ENCODE data around the gene POLG. TPM values are rescaled to one million over a fixed set of nuclear protein-coding genes. Genes with fewer than 3 reads are reported as not detected.

The POLG gene
- total and polyA plus RNA-seq, 2 of the 13 experiments (the other 11 are each of a cell fraction or from before 2014, with no cell fraction given) = 26.6 to 35.5 TPM

DNA sequence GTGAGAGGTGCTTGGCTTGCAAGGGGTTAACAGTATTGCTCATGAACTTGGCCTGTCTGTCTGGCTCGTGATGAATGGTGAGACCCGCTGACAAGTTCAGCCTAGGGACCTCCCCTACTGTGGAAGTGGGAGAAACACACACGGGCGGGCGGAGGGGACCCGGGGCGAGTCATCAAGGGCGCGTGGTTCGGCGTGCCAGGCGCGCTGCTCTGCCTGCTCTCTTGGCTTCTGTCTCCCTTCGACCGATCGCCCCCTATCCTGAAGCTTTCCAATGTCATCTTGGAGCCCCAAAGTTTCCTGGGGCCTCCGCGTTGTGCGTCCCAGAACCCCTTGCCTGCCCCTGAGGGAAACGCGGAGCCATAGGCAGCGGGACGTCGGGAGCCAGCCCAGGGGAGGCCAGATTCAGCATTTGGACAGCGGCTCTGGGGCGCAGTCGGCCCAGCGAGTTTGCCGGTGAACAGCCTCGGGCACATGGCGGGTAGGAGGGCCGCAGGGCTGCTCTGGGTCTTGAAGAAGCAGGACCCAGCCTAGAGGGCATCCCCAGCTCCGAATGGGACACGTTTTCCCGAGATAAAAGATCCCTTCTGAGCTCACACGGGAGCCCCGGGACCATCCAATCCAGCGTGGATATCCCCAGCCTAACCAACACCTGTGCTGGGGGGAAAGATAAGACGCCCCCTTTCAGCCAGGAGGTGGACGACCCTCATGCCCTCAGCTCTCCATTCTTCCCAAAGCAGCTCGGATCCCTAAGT is 27.0 kb upstream of the POLG start (continued):
- TF ChIP-seq CHCHD3 (CRISPR knock-in tag; IDR thresholded peaks at IDR 0.05) (no peak), ATRX (CRISPR knock-in tag; IDR thresholded peaks at IDR 0.05; ENCODE audit: borderline replicate concordance) (no peak), ZSCAN29 (CRISPR knock-in tag; conservative IDR thresholded peaks at IDR 0.05) (no peak), POLR2AphosphoS2 (IDR thresholded peaks at IDR 0.05; ENCODE audit: low read depth, low read length) (no peak), NFKB2 (CRISPR knock-in tag; IDR thresholded peaks at IDR 0.05; ENCODE audit: borderline replicate concordance) (peak; percentile 91), ZNF441 (CRISPR knock-in tag; IDR thresholded peaks at IDR 0.05; ENCODE audit: borderline replicate concordance) (peak; percentile 79; the same call in 1 of the 2 replicates), ZNF678 (CRISPR knock-in tag; IDR thresholded peaks at IDR 0.05) (no peak), SETDB1 (CRISPR knock-in tag; IDR thresholded peaks at IDR 0.05; ENCODE audit: borderline replicate concordance) (no peak), ZSCAN25 (CRISPR knock-in tag; IDR thresholded peaks at IDR 0.05) (no peak), ZNF615 (CRISPR knock-in tag; IDR thresholded peaks at IDR 0.05; ENCODE audit: borderline replicate concordance) (no peak), ZNF263 (CRISPR knock-in tag; IDR thresholded peaks at IDR 0.05) (peak; percentile 59)
- TF ChIP-seq, protein P1, sequence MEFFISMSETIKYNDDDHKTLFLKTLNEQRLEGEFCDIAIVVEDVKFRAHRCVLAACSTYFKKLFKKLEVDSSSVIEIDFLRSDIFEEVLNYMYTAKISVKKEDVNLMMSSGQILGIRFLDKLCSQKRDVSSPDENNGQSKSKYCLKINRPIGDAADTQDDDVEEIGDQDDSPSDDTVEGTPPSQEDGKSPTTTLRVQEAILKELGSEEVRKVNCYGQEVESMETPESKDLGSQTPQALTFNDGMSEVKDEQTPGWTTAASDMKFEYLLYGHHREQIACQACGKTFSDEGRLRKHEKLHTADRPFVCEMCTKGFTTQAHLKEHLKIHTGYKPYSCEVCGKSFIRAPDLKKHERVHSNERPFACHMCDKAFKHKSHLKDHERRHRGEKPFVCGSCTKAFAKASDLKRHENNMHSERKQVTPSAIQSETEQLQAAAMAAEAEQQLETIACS (CRISPR knock-in tag; IDR thresholded peaks at IDR 0.05) = no peak
- TF ChIP-seq, protein P2, sequence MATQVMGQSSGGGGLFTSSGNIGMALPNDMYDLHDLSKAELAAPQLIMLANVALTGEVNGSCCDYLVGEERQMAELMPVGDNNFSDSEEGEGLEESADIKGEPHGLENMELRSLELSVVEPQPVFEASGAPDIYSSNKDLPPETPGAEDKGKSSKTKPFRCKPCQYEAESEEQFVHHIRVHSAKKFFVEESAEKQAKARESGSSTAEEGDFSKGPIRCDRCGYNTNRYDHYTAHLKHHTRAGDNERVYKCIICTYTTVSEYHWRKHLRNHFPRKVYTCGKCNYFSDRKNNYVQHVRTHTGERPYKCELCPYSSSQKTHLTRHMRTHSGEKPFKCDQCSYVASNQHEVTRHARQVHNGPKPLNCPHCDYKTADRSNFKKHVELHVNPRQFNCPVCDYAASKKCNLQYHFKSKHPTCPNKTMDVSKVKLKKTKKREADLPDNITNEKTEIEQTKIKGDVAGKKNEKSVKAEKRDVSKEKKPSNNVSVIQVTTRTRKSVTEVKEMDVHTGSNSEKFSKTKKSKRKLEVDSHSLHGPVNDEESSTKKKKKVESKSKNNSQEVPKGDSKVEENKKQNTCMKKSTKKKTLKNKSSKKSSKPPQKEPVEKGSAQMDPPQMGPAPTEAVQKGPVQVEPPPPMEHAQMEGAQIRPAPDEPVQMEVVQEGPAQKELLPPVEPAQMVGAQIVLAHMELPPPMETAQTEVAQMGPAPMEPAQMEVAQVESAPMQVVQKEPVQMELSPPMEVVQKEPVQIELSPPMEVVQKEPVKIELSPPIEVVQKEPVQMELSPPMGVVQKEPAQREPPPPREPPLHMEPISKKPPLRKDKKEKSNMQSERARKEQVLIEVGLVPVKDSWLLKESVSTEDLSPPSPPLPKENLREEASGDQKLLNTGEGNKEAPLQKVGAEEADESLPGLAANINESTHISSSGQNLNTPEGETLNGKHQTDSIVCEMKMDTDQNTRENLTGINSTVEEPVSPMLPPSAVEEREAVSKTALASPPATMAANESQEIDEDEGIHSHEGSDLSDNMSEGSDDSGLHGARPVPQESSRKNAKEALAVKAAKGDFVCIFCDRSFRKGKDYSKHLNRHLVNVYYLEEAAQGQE (IDR thresholded peaks at IDR 0.05; ENCODE audit: borderline replicate concordance in 1 of 2, low read depth in 1 of 2, low read length in 2 of 2) = peak; percentile 98
- TF ChIP-seq, protein P3, sequence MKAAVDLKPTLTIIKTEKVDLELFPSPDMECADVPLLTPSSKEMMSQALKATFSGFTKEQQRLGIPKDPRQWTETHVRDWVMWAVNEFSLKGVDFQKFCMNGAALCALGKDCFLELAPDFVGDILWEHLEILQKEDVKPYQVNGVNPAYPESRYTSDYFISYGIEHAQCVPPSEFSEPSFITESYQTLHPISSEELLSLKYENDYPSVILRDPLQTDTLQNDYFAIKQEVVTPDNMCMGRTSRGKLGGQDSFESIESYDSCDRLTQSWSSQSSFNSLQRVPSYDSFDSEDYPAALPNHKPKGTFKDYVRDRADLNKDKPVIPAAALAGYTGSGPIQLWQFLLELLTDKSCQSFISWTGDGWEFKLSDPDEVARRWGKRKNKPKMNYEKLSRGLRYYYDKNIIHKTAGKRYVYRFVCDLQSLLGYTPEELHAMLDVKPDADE (CRISPR knock-in tag; IDR thresholded peaks at IDR 0.05) = 0 out of 2 replicates have a peak, but pooled peaks have one; percentile 42
- TF ChIP-seq, protein P4, sequence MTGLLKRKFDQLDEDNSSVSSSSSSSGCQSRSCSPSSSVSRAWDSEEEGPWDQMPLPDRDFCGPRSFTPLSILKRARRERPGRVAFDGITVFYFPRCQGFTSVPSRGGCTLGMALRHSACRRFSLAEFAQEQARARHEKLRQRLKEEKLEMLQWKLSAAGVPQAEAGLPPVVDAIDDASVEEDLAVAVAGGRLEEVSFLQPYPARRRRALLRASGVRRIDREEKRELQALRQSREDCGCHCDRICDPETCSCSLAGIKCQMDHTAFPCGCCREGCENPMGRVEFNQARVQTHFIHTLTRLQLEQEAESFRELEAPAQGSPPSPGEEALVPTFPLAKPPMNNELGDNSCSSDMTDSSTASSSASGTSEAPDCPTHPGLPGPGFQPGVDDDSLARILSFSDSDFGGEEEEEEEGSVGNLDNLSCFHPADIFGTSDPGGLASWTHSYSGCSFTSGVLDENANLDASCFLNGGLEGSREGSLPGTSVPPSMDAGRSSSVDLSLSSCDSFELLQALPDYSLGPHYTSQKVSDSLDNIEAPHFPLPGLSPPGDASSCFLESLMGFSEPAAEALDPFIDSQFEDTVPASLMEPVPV (CRISPR knock-in tag; IDR thresholded peaks at IDR 0.05) = no peak
- TF ChIP-seq, protein P5, sequence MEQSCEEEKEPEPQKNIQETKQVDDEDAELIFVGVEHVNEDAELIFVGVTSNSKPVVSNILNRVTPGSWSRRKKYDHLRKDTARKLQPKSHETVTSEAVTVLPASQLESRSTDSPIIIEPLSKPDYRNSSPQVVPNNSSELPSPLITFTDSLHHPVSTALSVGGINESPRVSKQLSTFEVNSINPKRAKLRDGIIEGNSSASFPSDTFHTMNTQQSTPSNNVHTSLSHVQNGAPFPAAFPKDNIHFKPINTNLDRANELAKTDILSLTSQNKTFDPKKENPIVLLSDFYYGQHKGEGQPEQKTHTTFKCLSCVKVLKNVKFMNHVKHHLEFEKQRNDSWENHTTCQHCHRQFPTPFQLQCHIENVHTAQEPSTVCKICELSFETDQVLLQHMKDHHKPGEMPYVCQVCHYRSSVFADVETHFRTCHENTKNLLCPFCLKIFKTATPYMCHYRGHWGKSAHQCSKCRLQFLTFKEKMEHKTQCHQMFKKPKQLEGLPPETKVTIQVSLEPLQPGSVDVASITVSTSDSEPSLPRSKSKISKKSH (CRISPR knock-in tag; IDR thresholded peaks at IDR 0.05; ENCODE audit: borderline replicate concordance) = 0 out of 2 replicates have a peak, but pooled peaks have one; percentile 26
- TF ChIP-seq, protein P6, sequence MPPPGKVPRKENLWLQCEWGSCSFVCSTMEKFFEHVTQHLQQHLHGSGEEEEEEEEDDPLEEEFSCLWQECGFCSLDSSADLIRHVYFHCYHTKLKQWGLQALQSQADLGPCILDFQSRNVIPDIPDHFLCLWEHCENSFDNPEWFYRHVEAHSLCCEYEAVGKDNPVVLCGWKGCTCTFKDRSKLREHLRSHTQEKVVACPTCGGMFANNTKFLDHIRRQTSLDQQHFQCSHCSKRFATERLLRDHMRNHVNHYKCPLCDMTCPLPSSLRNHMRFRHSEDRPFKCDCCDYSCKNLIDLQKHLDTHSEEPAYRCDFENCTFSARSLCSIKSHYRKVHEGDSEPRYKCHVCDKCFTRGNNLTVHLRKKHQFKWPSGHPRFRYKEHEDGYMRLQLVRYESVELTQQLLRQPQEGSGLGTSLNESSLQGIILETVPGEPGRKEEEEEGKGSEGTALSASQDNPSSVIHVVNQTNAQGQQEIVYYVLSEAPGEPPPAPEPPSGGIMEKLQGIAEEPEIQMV (CRISPR knock-in tag; IDR thresholded peaks at IDR 0.05; ENCODE audit: low read depth) = no peak

All from HepG2 (cell line).